GM04504 (cell line): ENCODE data around the gene HIVEP3.

Experiments used
- DNase-seq: peaks from one replicate; pipeline ENCODE4 v3.0.0-alpha.2; 2012; ENCODE audit warnings: low read depth

HIVEP3 gene

DNA sequence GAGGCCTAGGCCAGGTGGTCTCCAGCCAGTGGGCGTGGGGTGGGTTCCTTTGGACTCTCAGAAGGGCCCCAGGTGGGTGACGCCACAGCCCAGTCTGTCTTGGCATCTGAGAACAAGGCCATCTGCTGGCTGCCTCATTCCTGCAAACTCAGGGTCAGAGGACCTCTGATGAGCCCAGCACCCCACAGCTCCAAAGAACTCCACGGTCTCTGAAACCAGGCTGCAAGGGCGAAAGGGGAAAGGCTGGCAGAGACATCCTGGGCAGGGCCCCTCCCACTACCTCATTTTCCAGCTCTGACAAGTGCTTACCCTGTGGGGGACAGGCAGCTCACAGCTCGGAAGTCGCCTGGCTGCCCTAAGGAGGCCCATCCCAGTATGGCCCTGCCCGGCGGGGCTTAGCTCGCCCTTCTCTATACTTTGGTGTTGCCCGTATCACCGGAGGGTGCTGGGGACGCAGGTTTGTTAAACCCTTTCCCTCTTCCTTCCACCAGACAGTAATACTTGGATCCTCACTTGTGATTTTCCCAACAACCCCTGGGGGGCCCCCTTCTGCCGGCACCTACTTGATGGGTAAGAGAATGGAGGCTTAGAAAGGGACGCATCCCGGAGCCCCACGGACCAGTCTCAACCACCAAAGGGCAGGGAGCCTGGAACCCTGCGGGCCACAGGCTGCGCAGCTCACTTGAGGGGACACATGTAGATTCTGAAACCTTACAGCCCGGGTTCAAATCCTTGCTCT lies 423.3 kb downstream of the HIVEP3 start:
- DNase-seq = no peak

DNA sequence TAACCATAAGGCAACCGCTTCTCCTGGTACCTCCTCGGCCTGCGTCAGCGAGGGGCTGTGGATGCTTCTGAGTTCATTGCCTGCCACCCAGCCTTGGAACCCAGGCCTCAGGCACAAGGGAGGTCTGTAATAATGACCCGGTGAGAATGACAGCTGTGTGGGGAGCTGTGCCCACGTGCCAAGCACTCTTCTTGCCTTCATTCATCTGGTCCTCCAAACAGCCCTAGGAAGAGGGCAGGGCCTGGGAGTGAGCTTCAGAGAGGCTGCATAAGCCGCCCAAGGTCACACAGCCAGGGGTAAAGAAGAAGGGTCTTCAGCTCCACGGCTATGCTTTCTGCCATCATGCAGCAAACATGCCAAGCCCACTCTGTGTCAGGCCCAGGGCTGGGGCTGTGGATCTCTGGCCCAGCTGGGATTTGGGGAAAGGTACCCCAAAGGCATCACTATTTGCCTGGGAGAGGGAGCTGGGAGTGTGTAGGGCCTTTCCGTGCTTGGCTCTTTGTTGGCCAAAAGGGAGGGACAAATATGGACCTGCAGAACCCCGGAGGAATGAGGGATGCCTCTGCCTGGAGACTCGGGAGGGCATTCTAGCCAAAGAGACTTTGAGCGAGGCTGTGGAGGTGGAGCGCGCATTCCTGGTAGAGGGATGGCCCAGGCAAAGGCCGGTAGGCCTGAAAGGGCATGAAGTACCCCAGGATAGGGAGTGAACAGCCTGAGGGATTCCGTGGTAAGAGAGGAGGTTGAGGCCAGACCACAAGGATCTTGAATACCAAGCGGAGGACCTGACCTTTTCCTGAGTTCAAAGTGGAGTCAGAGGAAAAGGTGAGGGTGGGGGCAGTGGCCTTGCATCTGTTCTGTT lies 424.1 kb downstream of the HIVEP3 start:
- DNase-seq = no peak

- DNase-seq = no peak
Observed at GRCh38 chr1:41493626-41494350, 424.9 kb downstream of the HIVEP3 start.

DNA sequence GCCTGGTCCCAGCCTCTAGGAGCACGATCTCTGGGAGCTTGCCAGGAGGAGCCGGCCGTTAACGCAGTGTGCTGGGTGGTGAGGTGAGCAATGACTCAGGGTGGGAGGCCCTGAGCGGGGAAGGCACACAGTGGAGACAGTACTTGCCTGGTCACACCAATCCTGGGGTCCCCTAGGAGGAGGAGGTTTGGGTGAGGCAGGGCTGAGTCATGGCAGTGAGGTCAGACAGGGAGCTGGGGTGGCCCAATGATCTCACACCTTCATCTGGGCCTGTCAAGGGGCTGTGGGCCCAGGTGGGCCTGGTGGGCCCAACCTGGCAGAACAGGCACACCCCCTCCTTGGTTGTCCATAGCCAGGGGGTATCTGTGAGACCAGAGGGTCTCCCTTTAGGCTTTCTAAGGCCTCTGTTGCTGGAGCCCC lies 425.6 kb downstream of the HIVEP3 start:
- DNase-seq = peak; percentile 59

DNA sequence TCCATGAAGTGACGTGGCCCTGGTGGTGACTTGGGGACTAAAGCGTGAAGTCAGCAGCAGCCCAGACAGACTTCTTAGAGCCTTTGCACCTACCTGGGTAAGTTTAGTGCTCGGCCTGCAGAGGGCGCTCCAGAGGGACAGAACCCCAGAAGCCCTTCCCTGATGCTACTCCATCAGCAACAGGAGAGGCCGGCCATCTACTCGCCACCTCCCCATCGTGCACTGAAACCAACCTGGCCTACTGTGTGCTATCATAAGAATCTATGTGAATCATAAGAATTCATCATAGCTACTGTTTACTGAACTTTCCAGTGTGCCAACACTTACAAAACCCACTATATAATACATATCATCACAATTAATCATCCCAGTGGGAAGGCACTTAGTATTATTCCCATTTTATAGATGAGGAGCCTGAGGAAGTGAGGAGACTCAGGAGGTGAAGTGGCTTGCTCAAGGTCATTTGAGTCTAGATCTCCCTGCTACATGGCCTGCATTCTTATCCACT lies 426.3 kb downstream of the HIVEP3 start:
- DNase-seq = no peak

GRCh38 chr1:41490911-41491310 lies 427.8 kb downstream of the HIVEP3 start:
- no peak for DNase-seq

- DNase-seq = no peak
Observed at GRCh38 chr1:41489561-41489960, 429.2 kb downstream of the HIVEP3 start.

DNA sequence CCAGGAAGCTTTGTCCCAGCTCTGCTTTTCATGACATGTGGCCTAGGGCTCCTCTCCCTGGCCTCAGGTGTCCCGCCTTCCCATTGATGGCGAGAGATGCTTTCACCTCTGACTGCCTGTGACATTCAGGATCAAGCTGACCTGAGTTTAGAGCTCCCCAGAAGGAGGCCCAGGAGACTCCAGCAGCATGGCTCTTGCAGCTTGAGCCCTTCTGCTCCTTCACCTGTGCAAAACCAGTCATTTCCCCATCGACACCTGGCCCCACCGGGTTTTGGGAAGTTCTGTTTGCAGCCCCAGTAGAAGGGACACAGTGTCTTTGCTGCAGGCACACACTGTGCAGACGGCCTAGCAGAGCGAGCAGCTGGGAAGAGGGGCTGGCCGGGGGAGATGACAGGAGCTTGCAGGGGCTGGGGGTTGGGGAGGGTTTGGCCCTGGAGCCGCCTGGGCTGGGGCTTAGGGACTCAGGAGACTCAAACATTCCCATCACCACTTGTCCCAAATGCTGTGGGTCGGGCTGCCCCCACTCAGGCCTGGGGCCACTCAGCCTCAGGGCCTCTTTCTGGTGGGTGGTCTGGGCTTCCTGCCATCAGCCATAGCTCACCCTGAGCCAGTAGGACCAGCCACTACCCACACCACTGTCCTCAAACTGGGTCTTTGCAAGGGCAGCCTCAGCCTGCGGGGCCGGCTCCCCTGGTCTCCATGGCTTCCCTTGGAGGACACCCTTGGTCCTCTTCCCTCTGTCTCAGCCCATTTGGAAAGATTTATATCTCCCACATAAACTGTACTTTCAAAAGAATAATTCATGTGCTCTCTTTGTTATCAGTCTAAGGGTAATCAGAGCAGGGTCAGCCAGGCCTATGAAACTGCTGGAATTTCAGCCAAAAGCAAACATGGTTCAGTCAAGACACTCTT lies 430.4 kb downstream of the HIVEP3 start:
- no peak for DNase-seq

DNA sequence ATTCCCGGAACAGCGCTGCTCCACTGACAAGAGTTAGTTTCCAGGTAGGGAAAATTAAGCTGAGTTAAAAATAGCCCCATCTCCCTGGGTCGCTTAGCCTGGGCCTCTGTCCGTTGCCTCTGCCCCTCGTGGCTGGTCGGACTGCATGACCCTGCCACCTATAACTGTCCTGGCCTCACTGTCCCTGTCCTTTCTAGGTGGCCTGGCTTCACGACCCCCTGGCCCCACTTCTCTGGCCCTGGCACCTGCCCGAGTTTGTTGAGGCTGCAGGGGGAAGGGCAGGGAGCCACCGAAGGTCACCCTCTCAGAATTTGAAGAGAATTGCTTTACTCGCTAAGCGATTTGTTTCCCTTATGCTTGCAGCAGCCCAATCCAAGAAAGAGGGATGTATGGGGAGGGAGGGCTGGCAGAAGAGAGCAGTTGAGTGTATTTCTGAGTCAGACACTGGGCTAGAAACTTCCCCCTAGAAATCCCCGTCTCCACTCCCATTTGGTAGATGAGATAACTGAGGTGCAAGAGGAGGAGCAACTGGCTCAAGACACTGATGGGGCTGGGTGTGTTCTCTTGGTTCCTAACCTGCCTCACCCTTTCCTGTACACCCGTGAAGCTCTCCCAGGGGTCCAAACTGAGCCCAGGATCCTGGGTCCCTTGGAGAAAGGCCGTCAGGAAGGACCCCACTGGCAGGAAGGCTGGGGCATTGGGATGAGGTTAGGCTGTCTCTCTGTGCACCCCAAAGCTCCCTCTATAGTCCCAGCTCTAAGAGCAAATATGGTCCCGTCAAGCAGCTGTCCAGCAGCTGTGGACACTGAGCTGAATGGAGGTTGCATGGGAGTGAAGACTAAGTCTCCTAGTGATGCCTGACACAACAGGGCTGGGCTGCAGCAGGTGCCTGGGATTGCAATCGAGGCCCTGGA lies 431.3 kb downstream of the HIVEP3 start:
- no peak for DNase-seq

DNA sequence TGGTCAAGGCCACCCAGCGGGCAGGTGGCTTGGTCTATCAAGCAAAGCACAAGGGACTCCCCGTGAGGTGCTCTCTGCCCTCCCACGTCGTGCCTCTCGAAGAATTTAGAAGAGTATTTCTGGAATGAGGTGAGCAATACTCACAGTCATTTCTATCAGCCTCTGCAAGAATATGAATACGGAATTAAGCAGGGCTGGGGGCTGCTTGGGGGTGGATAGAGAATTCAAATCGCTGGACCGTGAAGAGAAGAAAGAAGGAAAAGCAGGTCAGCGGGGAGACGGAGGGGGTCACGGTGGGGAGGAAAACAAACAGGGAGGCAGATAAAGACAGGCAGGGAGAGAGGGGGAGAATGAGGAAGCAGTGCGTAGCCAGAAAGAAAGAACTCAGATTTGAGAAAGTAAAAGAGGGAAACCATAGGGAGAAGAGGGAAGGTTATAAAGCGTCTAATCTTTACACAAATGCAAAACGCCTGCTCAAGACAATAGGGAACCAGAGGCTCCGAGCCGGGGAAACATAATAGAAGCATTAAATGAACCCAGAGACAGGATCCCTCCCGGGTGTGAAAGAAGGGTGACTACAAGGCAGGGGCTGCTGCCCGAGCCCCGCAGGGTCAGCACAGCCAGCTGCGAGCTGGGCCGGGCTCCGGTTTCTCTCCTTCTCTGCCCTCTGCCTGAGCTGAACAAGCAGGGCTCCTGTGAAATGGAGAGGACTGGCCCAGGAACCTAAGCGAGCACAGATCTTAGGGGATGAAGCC lies 432.2 kb downstream of the HIVEP3 start:
- no peak for DNase-seq

GRCh38 chr1:41486053-41486370 lies 432.7 kb downstream of the HIVEP3 start:
- DNase-seq = no peak

DNA sequence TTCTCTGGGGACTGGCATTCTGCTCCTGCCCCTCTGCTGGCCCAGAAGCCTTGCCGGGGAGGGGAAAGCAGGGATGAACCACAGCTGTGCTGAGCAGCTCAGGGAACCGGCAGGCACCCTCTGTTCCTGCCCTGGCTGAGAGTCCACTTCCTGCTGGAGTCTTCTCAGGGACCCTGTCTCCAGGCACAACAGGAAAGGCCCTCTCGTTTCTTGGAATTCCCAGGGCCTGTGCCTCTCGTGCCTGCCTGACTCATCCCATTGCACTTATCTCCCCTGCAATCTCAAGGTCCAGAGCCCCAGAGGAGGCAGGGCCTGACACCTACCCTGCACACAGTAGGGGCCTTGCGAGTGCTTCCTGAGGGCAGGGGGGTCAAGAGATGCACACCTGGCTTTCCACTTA lies 433.1 kb downstream of the HIVEP3 start:
- peak; percentile 50 for DNase-seq

- DNase-seq = no peak
Observed at GRCh38 chr1:41484402-41485241, 434.1 kb downstream of the HIVEP3 start, which contains the start of gene EDN2. EDN2 (minus strand) TSS chr1:41484683; CDS start chr1:41484601, 82 bp downstream.

DNA sequence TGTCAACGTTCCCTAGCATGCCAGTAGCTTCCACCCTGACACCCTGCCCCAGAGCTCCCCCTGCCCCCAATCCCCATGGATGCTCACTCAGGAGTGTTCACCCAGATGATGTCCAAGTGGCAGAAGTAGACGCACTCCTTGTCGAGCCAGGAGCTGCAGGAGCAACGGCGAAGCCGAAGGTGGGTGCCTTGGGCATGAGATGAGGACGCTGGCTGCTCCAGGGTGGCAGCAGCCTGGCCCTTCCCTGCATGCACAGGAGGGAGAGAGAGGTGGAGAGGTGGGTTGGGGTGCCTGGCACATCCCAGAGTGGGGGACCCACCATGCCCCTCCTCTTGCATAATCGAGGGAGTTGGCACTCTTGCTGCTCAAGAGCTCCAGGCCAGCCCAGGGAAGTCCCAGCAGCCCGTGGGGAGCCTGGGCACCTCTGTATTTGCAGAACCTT lies 434.7 kb downstream of the HIVEP3 start:
- no peak for DNase-seq

- DNase-seq = no peak
Observed at GRCh38 chr1:41483001-41483850, 435.5 kb downstream of the HIVEP3 start.

DNA sequence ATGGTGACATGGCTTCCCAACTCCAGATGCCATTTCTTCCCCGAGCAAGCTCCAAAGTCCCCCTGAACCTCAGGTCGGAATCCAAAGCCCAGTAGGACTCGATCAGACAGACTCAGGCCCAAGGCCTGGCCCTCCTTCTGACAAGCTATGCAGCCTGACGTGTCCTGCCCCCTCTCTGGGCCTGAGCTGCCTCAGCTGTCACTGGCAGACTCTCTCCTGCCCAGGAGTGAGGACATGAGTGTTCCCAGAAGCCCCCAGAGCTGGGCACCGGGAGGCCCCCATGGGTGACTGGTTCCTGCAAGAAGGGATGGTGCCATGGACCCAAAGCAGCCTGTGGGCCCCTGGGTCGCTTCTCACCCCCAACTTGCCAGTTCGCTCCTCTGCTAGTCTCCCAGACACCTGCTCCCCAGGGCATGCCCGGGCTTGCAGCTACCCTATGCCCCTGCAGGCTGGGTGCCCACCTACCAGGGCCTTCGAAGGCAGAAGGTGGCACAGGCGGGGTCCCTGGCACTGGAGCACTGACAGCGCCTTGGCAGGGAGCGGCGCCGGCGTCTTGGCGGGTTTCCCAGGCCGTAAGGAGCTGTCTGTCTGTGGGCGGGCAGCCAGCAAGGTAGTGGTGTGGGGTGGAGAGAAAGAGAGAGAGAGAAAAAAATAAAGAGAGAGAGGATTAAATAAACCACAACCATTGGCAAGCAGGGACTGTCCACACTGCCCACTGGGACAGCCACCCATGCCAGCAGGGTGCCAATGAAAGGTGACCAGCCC lies 436.5 kb downstream of the HIVEP3 start:
- DNase-seq = no peak
